ENCODE results near the gene CYFIP2. TPM values are rescaled to one million over a fixed set of nuclear protein-coding genes. Genes with fewer than 3 reads are reported as not detected.

Gene CYFIP2
- total and polyA plus RNA-seq, 8 donors, result 14.8 to 162 (median 24.4) TPM

- intact Hi-C loops (cut with DNase I; ENCODE audit: low total_unique reads), result no loop called here
- WGBS, 5 donors, result 32 to 50% (median 35%) methylated on average over 1 of the region's 1 CpG
- DNase-seq, result no peak
- peaks cover 7 to 58% (median 34%) of the 10 kb centered on the region in 4 donors for H3K4me1 ChIP-seq
- H3K9me3 ChIP-seq, result no peaks in the 10 kb centered on the region
- peaks cover 0 to 25% (median 12%) of the 10 kb centered on the region in 4 donors for H3K36me3 ChIP-seq
- H3K27ac ChIP-seq, result peak overlapping the region in 4 of 5 donors; percentile 65 to 78 (median 72)
- no peak overlapping the region for H3K4me3 ChIP-seq
- H3K27me3 ChIP-seq, result no peaks in the 10 kb centered on the region
- no peak for TF ChIP-seq POLR2AphosphoS5 (IDR thresholded peaks at IDR 0.05)
- no peak for TF ChIP-seq CTCF (IDR thresholded peaks at IDR 0.05)
- no peak for TF ChIP-seq EP300 (IDR thresholded peaks at IDR 0.05)
- no peak for TF ChIP-seq POLR2A (IDR thresholded peaks at IDR 0.05)
These were observed 121.2 kb downstream of the CYFIP2 start for GRCh38 chr5:157387041-157387563.

- H3K9me3 ChIP-seq, result no peaks in the 10 kb centered on the region
- H3K27me3 ChIP-seq, result no peaks in the 10 kb centered on the region
- peak overlapping the region in 4 of 5 donors; percentile 65 to 78 (median 72) for H3K27ac ChIP-seq
- intact Hi-C loops (cut with DNase I; ENCODE audit: low total_unique reads), result no loop called here
- H3K4me1 ChIP-seq, result peaks cover 7 to 52% (median 34%) of the 10 kb centered on the region in 4 donors
- TF ChIP-seq CTCF (IDR thresholded peaks at IDR 0.05) (no peak), POLR2AphosphoS5 (IDR thresholded peaks at IDR 0.05) (peak in 2 of 3 donors; percentile 9 to 60)
- H3K4me3 ChIP-seq, result no peak overlapping the region
- peaks cover 0 to 26% (median 18%) of the 10 kb centered on the region in 4 donors for H3K36me3 ChIP-seq
- peak in 1 of 2 donors; percentile 81 for DNase-seq
- 22 to 32% (median 28%) methylated on average over 3 of the region's 3 CpGs for WGBS, 5 donors
These were observed 121.8 kb downstream of the CYFIP2 start for GRCh38 chr5:157387683-157388093.

GRCh38 chr5:157388111-157388710 is 122.3 kb downstream of the CYFIP2 start:
- peaks cover 7 to 48% (median 33%) of the 10 kb centered on the region in 4 donors for H3K4me1 ChIP-seq
- no peak overlapping the region for H3K4me3 ChIP-seq
- DNase-seq, result peak in 1 of 2 donors; percentile 39
- peaks cover 0 to 29% (median 21%) of the 10 kb centered on the region in 4 donors for H3K36me3 ChIP-seq
- no peaks in the 10 kb centered on the region for H3K9me3 ChIP-seq
- peak overlapping the region in 4 of 5 donors; percentile 65 to 78 (median 72) for H3K27ac ChIP-seq
- H3K27me3 ChIP-seq, result no peaks in the 10 kb centered on the region
- intact Hi-C loops (cut with DNase I; ENCODE audit: low total_unique reads), result no loop called here
- TF ChIP-seq EP300 (IDR thresholded peaks at IDR 0.05) (no peak), POLR2AphosphoS5 (IDR thresholded peaks at IDR 0.05) (no peak), POLR2A (IDR thresholded peaks at IDR 0.05) (no peak), CTCF (IDR thresholded peaks at IDR 0.05) (no peak)

GRCh38 chr5:157389103-157389502 is 123.2 kb downstream of the CYFIP2 start:
- Histone ChIP-seq H3K4me1 (peaks cover 7 to 39% (median 29%) of the 10 kb centered on the region in 4 donors), H3K36me3 (peaks cover 0 to 26% (median 20%) of the 10 kb centered on the region in 4 donors), H3K27me3 (no peaks in the 10 kb centered on the region), H3K9me3 (no peaks in the 10 kb centered on the region), H3K27ac (peak overlapping the region in 1 of 5 donors; percentile 58), H3K4me3 (no peak overlapping the region)
- 96 to 98% (median 97%) methylated on average over 17 of the region's 17 CpGs for WGBS, 5 donors
- TF ChIP-seq CTCF (IDR thresholded peaks at IDR 0.05) (no peak), EP300 (IDR thresholded peaks at IDR 0.05) (no peak), POLR2A (IDR thresholded peaks at IDR 0.05) (no peak), POLR2AphosphoS5 (IDR thresholded peaks at IDR 0.05) (no peak)
- intact Hi-C loops (cut with DNase I; ENCODE audit: low total_unique reads), result no loop called here
- DNase-seq, result no peak

Measured in stomach (tissue), 9 donors.